Chondrocyte (in vitro differentiated cells): ENCODE data around the gene RTN1. TPM values are rescaled to one million over a fixed set of nuclear protein-coding genes. Genes with fewer than 3 reads are reported as not detected.

ENCODE experiments used
- DNase-seq: peaks from one replicate; pipeline ENCODE4 v3.0.0; 2021; ENCODE audit warnings: mixed read lengths, low spot score
- H3K27ac Mint-ChIP-seq: one replicate; pipeline ENCODE4 v1.8.0; 2021; ENCODE audit warnings: mild to moderate bottlenecking, moderate library complexity, mixed read lengths; ENCODE audit not compliant: unreplicated experiment
- H3K27me3 Mint-ChIP-seq: 2 replicates; pipeline ENCODE4 v1.8.0; 2021; ENCODE audit warnings: low read depth, mixed read lengths
- H3K36me3 Mint-ChIP-seq: 2 replicates; pipeline ENCODE4 v1.8.0; 2021; ENCODE audit warnings: low read depth, mixed read lengths
- H3K4me1 Mint-ChIP-seq: 2 replicates; pipeline ENCODE4 v1.8.0; 2021; ENCODE audit warnings: low read depth, mild to moderate bottlenecking, mixed read lengths
- H3K4me3 Mint-ChIP-seq: one replicate; pipeline ENCODE4 v1.8.0; 2021; ENCODE audit warnings: mild to moderate bottlenecking, moderate library complexity, mixed read lengths; ENCODE audit not compliant: unreplicated experiment
- H3K9me3 Mint-ChIP-seq: 2 replicates; pipeline ENCODE4 v1.8.0; 2021; ENCODE audit warnings: low read depth, mixed read lengths
- CTCF ChIP-seq: fragments of 200-600 bp; sonication (generic); IDR thresholded peaks from 2 replicates; pipeline ENCODE4 v1.5.0; 2021; ENCODE audit warnings: antibody characterized with exemption, mild to moderate bottlenecking, moderate library complexity
- total RNA-seq: library from RNA; stranded (reverse); gene quantifications from 3 replicates; pipeline ENCODE4 v1.2.1, GENCODE V29; 2021

RTN1 gene
- total RNA-seq, 1 donor from 2014 or later, result 0.32 TPM

- Mint-ChIP-seq H3K27ac (no peak overlapping the region), H3K27me3 (peaks cover 17% of the 10 kb centered on the region), H3K9me3 (peaks cover 3% of the 10 kb centered on the region), H3K4me3 (no peak overlapping the region), H3K4me1 (no peaks in the 10 kb centered on the region), H3K36me3 (no peaks in the 10 kb centered on the region)
- no peak for TF ChIP-seq CTCF
- DNase-seq, result no peak
Observed at GRCh38 chr14:59852350-59852749, 18.2 kb downstream of the RTN1 start.

GRCh38 chr14:59850458-59850857, 20.1 kb downstream of the RTN1 start:
- Mint-ChIP-seq H3K4me3 (no peak overlapping the region), H3K27ac (no peak overlapping the region), H3K9me3 (no peaks in the 10 kb centered on the region), H3K36me3 (no peaks in the 10 kb centered on the region), H3K4me1 (no peaks in the 10 kb centered on the region), H3K27me3 (peaks cover 18% of the 10 kb centered on the region)
- no peak for DNase-seq
- TF ChIP-seq CTCF, result no peak

GRCh38 chr14:59849411-59850130, 21.0 kb downstream of the RTN1 start:
- Mint-ChIP-seq H3K36me3 (no peaks in the 10 kb centered on the region), H3K9me3 (no peaks in the 10 kb centered on the region), H3K4me1 (no peaks in the 10 kb centered on the region), H3K27me3 (peaks cover 15% of the 10 kb centered on the region), H3K4me3 (no peak overlapping the region), H3K27ac (no peak overlapping the region)
- TF ChIP-seq CTCF, result no peak
- DNase-seq, result no peak

- H3K27ac Mint-ChIP-seq, result no peak overlapping the region
- no peak overlapping the region for H3K4me3 Mint-ChIP-seq
- DNase-seq, result no peak
- H3K36me3 Mint-ChIP-seq, result no peaks in the 10 kb centered on the region
- TF ChIP-seq CTCF, result no peak
- no peaks in the 10 kb centered on the region for H3K9me3 Mint-ChIP-seq
- H3K27me3 Mint-ChIP-seq, result peaks cover 22% of the 10 kb centered on the region
- H3K4me1 Mint-ChIP-seq, result no peaks in the 10 kb centered on the region
Observed at GRCh38 chr14:59848671-59849070, 21.9 kb downstream of the RTN1 start.

GRCh38 chr14:59847711-59848110, 22.9 kb downstream of the RTN1 start:
- H3K9me3 Mint-ChIP-seq, result no peaks in the 10 kb centered on the region
- H3K27me3 Mint-ChIP-seq, result peaks cover 22% of the 10 kb centered on the region

More at GRCh38 chr14:59847711-59848110, 22.9 kb downstream of the RTN1 start:
- Mint-ChIP-seq H3K4me1 (no peaks in the 10 kb centered on the region), H3K36me3 (no peaks in the 10 kb centered on the region), H3K27ac (no peak overlapping the region), H3K4me3 (no peak overlapping the region)
- TF ChIP-seq CTCF, result no peak
- no peak for DNase-seq
